Keratinocyte (primary cell): ENCODE data around the gene SLFNL1. TPM values are rescaled to one million over a fixed set of nuclear protein-coding genes. Genes with fewer than 3 reads are reported as not detected.

Experiments used
- DNase-seq: peaks from one replicate; pipeline ENCODE4 v3.0.0-alpha.2; 2011; ENCODE audit warnings: low read depth, missing footprints, low spot score
- FAIRE-seq: peaks from 2 replicates; lab custom pipeline; 2011; peaks lifted over from hg19 to GRCh38; lab: Jason Lieb, UNC
- H2AFZ ChIP-seq: 2 replicates; pipeline ENCODE4 v1.6.0; 2012; ENCODE audit warnings: low read length, control low read depth, inconsistent platforms; ENCODE audit not compliant: control insufficient read depth
- H3K27ac ChIP-seq: 2 replicates; pipeline ENCODE4 v1.5.1; 2011; ENCODE audit warnings: low read length; ENCODE audit not compliant: control insufficient read depth, insufficient read depth
- H3K27me3 ChIP-seq: 3 replicates; pipeline ENCODE4 v1.6.0; 2011; ENCODE audit warnings: low read length; ENCODE audit not compliant: control insufficient read depth, insufficient read depth; ENCODE audit errors: extremely low read depth
- H3K36me3 ChIP-seq, 2 experiments: 2 replicates in 1 of 2; 3 replicates in 1 of 2; pipeline ENCODE4 v1.5.1; 2011; ENCODE audit warnings: low read length in 2 of 2, mild to moderate bottlenecking in 1 of 2; ENCODE audit not compliant: control insufficient read depth in 2 of 2, insufficient read depth in 2 of 2; ENCODE audit errors: extremely low read depth in 1 of 2
- H3K4me1 ChIP-seq: 3 replicates; pipeline ENCODE4 v1.5.1; 2011; ENCODE audit warnings: low read length; ENCODE audit not compliant: control insufficient read depth, insufficient read depth; ENCODE audit errors: extremely low read depth
- H3K4me2 ChIP-seq: 3 replicates; pipeline ENCODE4 v1.6.0; 2011; ENCODE audit warnings: low read depth, low read length; ENCODE audit not compliant: control insufficient read depth, insufficient read depth; ENCODE audit errors: extremely low read depth
- H3K4me3 ChIP-seq, 3 experiments: fragments of 200-600 bp in 1 of 3; sonication (generic) in 1 of 3; 2 replicates in 2 of 3; 3 replicates in 1 of 3; pipeline ENCODE4 v1.5.1; 2011 to 2016; ENCODE audit warnings: low read length in 3 of 3, mild to moderate bottlenecking in 3 of 3, control low read depth in 2 of 3, inconsistent platforms in 1 of 3, low read depth in 1 of 3, mixed read lengths in 1 of 3, mixed run types in 1 of 3, moderate library complexity in 1 of 3; ENCODE audit not compliant: control insufficient read depth in 2 of 3, insufficient read depth in 2 of 3; ENCODE audit errors: extremely low read depth in 1 of 3
- H3K79me2 ChIP-seq: 2 replicates; pipeline ENCODE4 v1.6.0; 2012; ENCODE audit warnings: low read length; ENCODE audit not compliant: control insufficient read depth, insufficient read depth
- H3K9ac ChIP-seq: 3 replicates; pipeline ENCODE4 v1.6.0; 2011; ENCODE audit warnings: low read length; ENCODE audit not compliant: control insufficient read depth, insufficient read depth; ENCODE audit errors: extremely low read depth
- H3K9me1 ChIP-seq: 3 replicates; pipeline ENCODE4 v1.6.0; 2011; ENCODE audit warnings: low read length; ENCODE audit not compliant: control insufficient read depth, insufficient read depth; ENCODE audit errors: extremely low read depth
- H3K9me3 ChIP-seq: 2 replicates; pipeline ENCODE4 v1.5.1; 2012; ENCODE audit warnings: low read depth, low read length; ENCODE audit not compliant: control insufficient read depth
- H4K20me1 ChIP-seq: 3 replicates; pipeline ENCODE4 v1.6.0; 2011; ENCODE audit warnings: low read length; ENCODE audit not compliant: control insufficient read depth, insufficient read depth; ENCODE audit errors: extremely low read depth
- EZH2 ChIP-seq: IDR thresholded peaks from one replicate; pipeline ENCODE4 v1.6.1; 2012; ENCODE audit warnings: inconsistent platforms, mild to moderate bottlenecking, low read length, moderate library complexity
- dilution Hi-C: fragments of 300-500 bp; cut with MboI; formaldehyde crosslinking; loops from one replicate; pipeline ENCODE4 v1.7.0; 2020; ENCODE audit warnings: low sequenced_read_pairs; ENCODE audit not compliant: extremely low pct_ligation_motif_present
- polyA plus RNA-seq, 5 experiments: library from polyadenylated mRNA; depleted of rRNA in 3 of 5; stranded (reverse) in 3 of 5; stranded (forward) in 1 of 5; unstranded in 1 of 5; fragments of >200 nt; gene quantifications; 1 replicate in 1 of 5; 2 replicates in 3 of 5; 3 replicates in 1 of 5; pipeline versions ENCODE4 v1.2.1 to v1.2.3, GENCODE V29; 2011 to 2012; ENCODE audit warnings: missing spikeins in 2 of 5, low read depth in 1 of 5, low replicate concordance in 1 of 5
- TF ChIP-seq, protein P1 (sequence below), 3 experiments: IDR thresholded peaks in 1 of 3; conservative IDR thresholded peaks in 1 of 3; optimal IDR thresholded peaks in 1 of 3; 2 replicates in 2 of 3; 3 replicates in 1 of 3; pipeline versions ENCODE3 to v1.5.1; 2011; ENCODE audit warnings: low read length in 3 of 3, mild to moderate bottlenecking in 3 of 3, moderate library complexity in 2 of 3, control low read depth in 1 of 3, inconsistent platforms in 1 of 3; ENCODE audit not compliant: insufficient read depth in 2 of 3; ENCODE audit errors: extremely low read depth in 1 of 3

SLFNL1 gene
- polyA plus RNA-seq, 1 donor (not counting 4 experiments of a cell fraction or from before 2014, with no cell fraction given) = not detected

- Histone ChIP-seq H3K9me1 (peaks cover 2% of the 10 kb centered on the region), H3K4me3 (no peak overlapping the region), H3K36me3 (peaks cover 13 to 21% of the 10 kb centered on the region in 2 experiments), H3K27ac (no peak overlapping the region), H3K27me3 (no peaks in the 10 kb centered on the region), H3K79me2 (no peaks in the 10 kb centered on the region), H3K9me3 (no peaks in the 10 kb centered on the region), H4K20me1 (peaks cover 9% of the 10 kb centered on the region), H3K4me1 (no peaks in the 10 kb centered on the region), H3K4me2 (no peak overlapping the region), H2AFZ (no peak overlapping the region), H3K9ac (no peak overlapping the region)
- no peak for FAIRE-seq
- dilution Hi-C loops = no loop called here
- no peak for TF ChIP-seq EZH2
- no peak for DNase-seq
Observed at GRCh38 chr1:41022424-41022823, 899 bp upstream of the SLFNL1 start.

DNA sequence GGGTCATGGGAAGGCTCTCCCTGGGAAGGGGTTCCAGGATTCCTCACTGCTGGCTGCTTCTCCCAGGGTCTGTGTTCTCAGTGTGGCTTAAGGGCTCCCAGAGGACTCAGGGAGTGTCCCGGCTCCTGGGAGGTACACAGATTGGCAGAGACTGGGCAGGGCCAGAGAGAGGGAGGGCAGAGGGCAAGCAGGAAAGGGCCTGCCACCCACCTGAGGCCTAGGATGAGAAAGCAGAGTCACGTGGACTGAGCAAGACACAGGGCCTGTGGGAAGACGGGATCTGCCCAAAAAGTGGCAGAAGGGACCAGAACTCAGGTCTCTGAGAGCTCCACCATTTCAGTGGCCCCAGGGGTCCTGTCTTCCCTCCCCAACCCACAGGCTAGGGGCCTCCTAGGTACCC is 871 bp downstream of the SLFNL1 start:
- no peaks in the 10 kb centered on the region for H3K4me1 ChIP-seq
- H3K27me3 ChIP-seq = no peaks in the 10 kb centered on the region
- H3K9me1 ChIP-seq = peaks cover 2% of the 10 kb centered on the region
- no peaks in the 10 kb centered on the region for H3K79me2 ChIP-seq
- no peak overlapping the region for H3K4me3 ChIP-seq
- no peak overlapping the region for H3K4me2 ChIP-seq
- peaks cover 9% of the 10 kb centered on the region for H4K20me1 ChIP-seq
- no peak overlapping the region for H3K9ac ChIP-seq
- peaks cover 15 to 30% of the 10 kb centered on the region in 2 experiments for H3K36me3 ChIP-seq
- DNase-seq (no peak), FAIRE-seq (no peak)
- dilution Hi-C loops = no loop called here
- TF ChIP-seq, protein P1, sequence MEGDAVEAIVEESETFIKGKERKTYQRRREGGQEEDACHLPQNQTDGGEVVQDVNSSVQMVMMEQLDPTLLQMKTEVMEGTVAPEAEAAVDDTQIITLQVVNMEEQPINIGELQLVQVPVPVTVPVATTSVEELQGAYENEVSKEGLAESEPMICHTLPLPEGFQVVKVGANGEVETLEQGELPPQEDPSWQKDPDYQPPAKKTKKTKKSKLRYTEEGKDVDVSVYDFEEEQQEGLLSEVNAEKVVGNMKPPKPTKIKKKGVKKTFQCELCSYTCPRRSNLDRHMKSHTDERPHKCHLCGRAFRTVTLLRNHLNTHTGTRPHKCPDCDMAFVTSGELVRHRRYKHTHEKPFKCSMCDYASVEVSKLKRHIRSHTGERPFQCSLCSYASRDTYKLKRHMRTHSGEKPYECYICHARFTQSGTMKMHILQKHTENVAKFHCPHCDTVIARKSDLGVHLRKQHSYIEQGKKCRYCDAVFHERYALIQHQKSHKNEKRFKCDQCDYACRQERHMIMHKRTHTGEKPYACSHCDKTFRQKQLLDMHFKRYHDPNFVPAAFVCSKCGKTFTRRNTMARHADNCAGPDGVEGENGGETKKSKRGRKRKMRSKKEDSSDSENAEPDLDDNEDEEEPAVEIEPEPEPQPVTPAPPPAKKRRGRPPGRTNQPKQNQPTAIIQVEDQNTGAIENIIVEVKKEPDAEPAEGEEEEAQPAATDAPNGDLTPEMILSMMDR (optimal IDR thresholded peaks at IDR 0.05 in 1 of 3, IDR thresholded peaks at IDR 0.05 in 1 of 3, conservative IDR thresholded peaks at IDR 0.05 in 1 of 3; ENCODE audit: extremely low read depth in 1 of 3, insufficient read depth in 2 of 3, low read length in 3 of 3) = no peak
- no peak for TF ChIP-seq EZH2
- H2AFZ ChIP-seq = no peak overlapping the region
- no peak overlapping the region for H3K27ac ChIP-seq
- no peaks in the 10 kb centered on the region for H3K9me3 ChIP-seq

GRCh38 chr1:41020109-41020576 is 1.4 kb downstream of the SLFNL1 start:
- no peak for FAIRE-seq
- Histone ChIP-seq H3K79me2 (no peaks in the 10 kb centered on the region), H4K20me1 (peaks cover 9% of the 10 kb centered on the region), H3K27me3 (no peaks in the 10 kb centered on the region), H3K4me3 (no peak overlapping the region), H3K4me1 (no peaks in the 10 kb centered on the region), H3K36me3 (peaks cover 19 to 30% of the 10 kb centered on the region in 2 experiments), H3K9ac (no peak overlapping the region), H3K9me3 (no peaks in the 10 kb centered on the region), H3K4me2 (no peak overlapping the region), H2AFZ (no peak overlapping the region), H3K9me1 (peaks cover 2% of the 10 kb centered on the region), H3K27ac (no peak overlapping the region)
- TF ChIP-seq EZH2 = no peak
- TF ChIP-seq, protein P1 (optimal IDR thresholded peaks at IDR 0.05 in 1 of 3, IDR thresholded peaks at IDR 0.05 in 1 of 3, conservative IDR thresholded peaks at IDR 0.05 in 1 of 3; ENCODE audit: extremely low read depth in 1 of 3, insufficient read depth in 2 of 3, low read length in 3 of 3) = no peak
- no peak for DNase-seq
- dilution Hi-C loops = no loop called here
